T-helper 22 cell (primary cell): ENCODE results near the gene SNX20.

Experiments
- DNase-seq: peaks from one replicate; pipeline ENCODE4 v3.0.0-alpha.2; 2020; ENCODE audit warnings: low read depth

The SNX20 gene

GRCh38 chr16:50705436-50706110 is 24.5 kb upstream of the SNX20 start:
- no peak for DNase-seq

- no peak for DNase-seq
These were observed 23.1 kb upstream of the SNX20 start for GRCh38 chr16:50704245-50704644.

GRCh38 chr16:50702725-50703124 is 21.6 kb upstream of the SNX20 start:
- DNase-seq = no peak

- DNase-seq = peak; percentile 32
These were observed 18.4 kb upstream of the SNX20 start for GRCh38 chr16:50699326-50700159.

- peak; percentile 26 for DNase-seq
These were observed 17.0 kb upstream of the SNX20 start for GRCh38 chr16:50697881-50698767.

- no peak for DNase-seq
These were observed 16.3 kb upstream of the SNX20 start for GRCh38 chr16:50697421-50697715.

GRCh38 chr16:50696575-50697420 is 15.7 kb upstream of the SNX20 start:
- DNase-seq = peak; percentile 68

GRCh38 chr16:50696126-50696525 is 15.0 kb upstream of the SNX20 start:
- no peak for DNase-seq

GRCh38 chr16:50695017-50696000 is 14.2 kb upstream of the SNX20 start:
- DNase-seq = no peak

GRCh38 chr16:50694206-50694605 is 13.1 kb upstream of the SNX20 start:
- no peak for DNase-seq

GRCh38 chr16:50692999-50693781 is 12.1 kb upstream of the SNX20 start, which contains the start of gene NOD2:
Gene NOD2, plus strand, starts transcription at chr16:50693606. Its CDS starts 5,890 bp downstream, at chr16:50699496.
- DNase-seq = peak; percentile 11

- DNase-seq = no peak
These were observed 11.5 kb upstream of the SNX20 start for GRCh38 chr16:50692644-50692998.

- DNase-seq = no peak
These were observed 9.1 kb upstream of the SNX20 start for GRCh38 chr16:50690177-50690576.

GRCh38 chr16:50688867-50689266 is 7.8 kb upstream of the SNX20 start:
- no peak for DNase-seq

- DNase-seq = no peak
These were observed 7.0 kb upstream of the SNX20 start for GRCh38 chr16:50688083-50688482.

GRCh38 chr16:50685462-50686063 is 4.5 kb upstream of the SNX20 start:
- DNase-seq = no peak

- DNase-seq = peak; percentile 32
These were observed 3.8 kb upstream of the SNX20 start for GRCh38 chr16:50684823-50685461.

- DNase-seq = peak; percentile 43
These were observed 2.7 kb upstream of the SNX20 start for GRCh38 chr16:50683689-50684374.
